ENCODE data around the gene CAB39L.

Gene CAB39L

DNA sequence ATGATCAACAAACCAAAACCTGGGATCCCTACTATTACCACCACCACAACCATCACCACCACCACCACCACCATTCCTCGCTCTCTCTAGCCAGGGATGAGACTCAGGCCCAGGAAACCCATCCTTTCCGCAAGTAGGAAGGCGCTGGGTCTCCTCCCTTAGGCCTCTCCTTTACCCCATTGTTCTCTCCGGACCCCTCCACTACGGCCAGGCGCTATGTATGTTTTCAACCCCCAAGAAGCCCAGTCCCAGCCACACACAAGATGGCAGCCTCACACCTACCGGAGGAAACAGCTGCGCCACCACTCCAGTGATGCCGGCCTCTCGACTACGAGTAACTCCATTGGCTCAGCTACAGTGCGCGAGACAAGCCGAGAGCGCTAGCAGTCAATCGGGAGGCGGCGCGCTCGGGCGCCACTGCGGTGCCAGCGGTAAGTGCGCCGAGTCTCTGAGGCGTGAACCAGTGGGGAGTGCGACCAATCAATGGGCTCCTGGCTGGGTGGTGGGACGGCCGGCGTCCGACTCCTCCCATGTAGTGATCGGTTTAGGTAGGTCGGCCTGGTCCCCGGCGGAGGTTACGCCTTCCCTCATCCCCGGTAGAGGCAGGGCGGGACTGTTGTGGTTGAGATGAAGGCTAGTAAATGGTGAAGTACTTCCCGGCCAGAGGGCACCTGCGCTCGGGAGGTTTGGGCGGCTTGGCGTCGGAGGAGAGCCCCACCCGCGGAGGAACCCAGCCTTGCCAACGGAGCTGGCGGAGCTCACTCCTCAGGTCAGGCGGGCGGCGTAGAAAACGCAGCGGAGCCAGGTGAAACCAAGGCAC, at the start of gene CAB39L, which contains the start of gene SETDB2:
Gene CAB39L, minus strand, starts transcription at position 361 of the 820 bp plus-strand sequence. CDS start 61,154 bp downstream, outside the sequence.
Gene SETDB2, plus strand, starts transcription at position 571 of the 820 bp plus-strand sequence. CDS start 7,620 bp downstream, outside the sequence.
- H3K4me1 ChIP-seq (ENCODE audit: control insufficient read depth in 1 of 2, insufficient read depth in 2 of 2, low read length in 2 of 2), result peaks cover 6 to 8% of the 10 kb centered on the region in 2 donors

DNA sequence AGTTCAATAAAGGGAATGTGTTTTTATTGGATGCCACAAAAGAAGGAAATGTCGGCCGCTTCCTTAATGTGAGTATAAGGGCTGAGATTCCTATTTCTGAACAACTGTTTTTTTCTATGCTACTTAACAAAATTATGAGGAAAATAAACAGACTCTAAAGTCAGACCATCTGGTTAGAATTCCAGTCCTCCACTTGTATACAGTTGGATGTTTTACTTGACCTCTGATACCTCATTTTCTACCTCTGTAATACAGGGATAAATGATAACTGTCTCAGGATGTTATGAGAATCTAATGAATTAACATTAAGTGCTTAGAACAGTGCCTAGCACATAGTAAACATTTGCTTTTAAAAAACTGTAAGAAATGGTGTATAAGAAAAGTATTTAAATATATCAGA, 44.7 kb upstream of the CAB39L start:
- Histone ChIP-seq H3K4me3 (ENCODE audit: low read depth in 1 of 2, low read length in 2 of 2) (no peak overlapping the region), H3K27me3 (ENCODE audit: low read depth, low read length) (no peaks in the 10 kb centered on the region), H3K4me1 (ENCODE audit: control insufficient read depth in 1 of 2, insufficient read depth in 2 of 2, low read length in 2 of 2) (no peaks in the 10 kb centered on the region), H3K27ac (ENCODE audit: low read length) (no peak overlapping the region), H3K9me3 (ENCODE audit: control insufficient read depth in 1 of 2, low read length in 2 of 2) (no peaks in the 10 kb centered on the region), H3K36me3 (ENCODE audit: control insufficient read depth in 1 of 2, insufficient read depth in 2 of 2, low read length in 2 of 2) (peaks cover 23 to 28% of the 10 kb centered on the region in 2 donors)

More for the DNA sequence above, at the start of gene CAB39L, which contains the start of gene SETDB2:
- no peaks in the 10 kb centered on the region for H3K9me3 ChIP-seq (ENCODE audit: control insufficient read depth in 1 of 2, low read length in 2 of 2)
- peak within 1 kb of the TSS; percentile 99 for H3K27ac ChIP-seq (ENCODE audit: low read length)
- H3K27me3 ChIP-seq (ENCODE audit: low read depth, low read length), result no peaks in the 10 kb centered on the region
- no peaks in the 10 kb centered on the region for H3K36me3 ChIP-seq (ENCODE audit: control insufficient read depth in 1 of 2, insufficient read depth in 2 of 2, low read length in 2 of 2)
- peak within 1 kb of the TSS; percentile 81 to 97 for H3K4me3 ChIP-seq (ENCODE audit: low read depth in 1 of 2, low read length in 2 of 2)

DNA sequence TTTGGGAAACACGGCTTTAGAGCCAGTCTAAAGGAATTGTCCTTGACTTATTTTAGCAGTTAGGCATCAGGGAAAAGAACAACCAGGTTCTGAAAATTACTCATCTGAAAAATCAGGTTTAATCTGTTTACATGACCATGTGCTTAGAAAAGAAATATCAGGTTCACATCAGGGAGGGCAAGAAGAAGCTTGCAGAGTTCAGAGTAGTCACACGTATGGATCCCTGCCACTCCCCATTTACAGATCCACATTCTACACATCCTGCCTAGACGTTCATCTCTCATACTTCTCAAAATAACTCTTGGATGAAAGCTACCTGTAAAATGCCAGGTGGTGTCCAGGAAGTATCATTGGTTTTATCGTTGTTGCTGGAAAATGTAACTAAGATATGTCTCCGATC, 37.9 kb upstream of the CAB39L start:
- H3K4me1 ChIP-seq (ENCODE audit: control insufficient read depth in 1 of 2, insufficient read depth in 2 of 2, low read length in 2 of 2), result no peaks in the 10 kb centered on the region
- no peak overlapping the region for H3K27ac ChIP-seq (ENCODE audit: low read length)
- H3K36me3 ChIP-seq (ENCODE audit: control insufficient read depth in 1 of 2, insufficient read depth in 2 of 2, low read length in 2 of 2), result peaks cover 35 to 48% of the 10 kb centered on the region in 2 donors
- no peak overlapping the region for H3K4me3 ChIP-seq (ENCODE audit: low read depth in 1 of 2, low read length in 2 of 2)
- no peaks in the 10 kb centered on the region for H3K27me3 ChIP-seq (ENCODE audit: low read depth, low read length)
- no peaks in the 10 kb centered on the region for H3K9me3 ChIP-seq (ENCODE audit: control insufficient read depth in 1 of 2, low read length in 2 of 2)

GRCh38 chr13:49476529-49476928, 32.7 kb upstream of the CAB39L start:
- Histone ChIP-seq H3K9me3 (ENCODE audit: control insufficient read depth in 1 of 2, low read length in 2 of 2) (no peaks in the 10 kb centered on the region), H3K36me3 (ENCODE audit: control insufficient read depth in 1 of 2, insufficient read depth in 2 of 2, low read length in 2 of 2) (peaks cover 30 to 43% of the 10 kb centered on the region in 2 donors), H3K4me1 (ENCODE audit: control insufficient read depth in 1 of 2, insufficient read depth in 2 of 2, low read length in 2 of 2) (no peaks in the 10 kb centered on the region), H3K27ac (ENCODE audit: low read length) (no peak overlapping the region), H3K27me3 (ENCODE audit: low read depth, low read length) (no peaks in the 10 kb centered on the region), H3K4me3 (ENCODE audit: low read depth in 1 of 2, low read length in 2 of 2) (no peak overlapping the region)

GRCh38 chr13:49472186-49472585, 28.3 kb upstream of the CAB39L start:
- Histone ChIP-seq H3K4me3 (ENCODE audit: low read depth in 1 of 2, low read length in 2 of 2) (no peak overlapping the region), H3K36me3 (ENCODE audit: control insufficient read depth in 1 of 2, insufficient read depth in 2 of 2, low read length in 2 of 2) (peaks cover 18 to 48% of the 10 kb centered on the region in 2 donors)

DNA sequence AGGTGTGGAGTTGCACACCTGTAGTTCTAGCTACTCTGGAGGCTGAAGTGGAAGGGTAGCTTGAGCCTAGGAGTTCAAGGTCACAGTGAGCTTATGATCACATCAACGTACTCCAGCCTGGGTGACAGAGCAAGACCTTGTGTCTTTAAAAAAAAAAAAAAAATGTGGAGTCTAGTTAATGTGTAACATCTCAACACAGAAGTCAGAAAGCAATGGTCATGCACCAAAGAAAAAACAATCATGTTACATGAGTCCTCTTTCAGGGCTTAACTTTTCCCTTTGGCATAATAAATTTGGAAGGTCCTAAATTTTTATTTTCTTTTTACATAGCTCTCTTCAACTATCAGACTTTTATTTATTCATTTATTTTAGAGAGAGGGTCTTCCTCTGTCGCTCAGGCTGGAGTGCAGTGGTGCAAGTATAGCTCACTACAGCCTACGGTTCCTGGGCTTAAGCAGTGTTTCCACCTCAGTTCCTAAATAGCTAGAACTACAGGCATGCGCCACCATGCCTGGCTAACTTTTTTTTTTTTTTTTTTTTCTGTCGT, 22.5 kb upstream of the CAB39L start:
- Histone ChIP-seq H3K4me3 (ENCODE audit: low read depth in 1 of 2, low read length in 2 of 2) (no peak overlapping the region), H3K4me1 (ENCODE audit: control insufficient read depth in 1 of 2, insufficient read depth in 2 of 2, low read length in 2 of 2) (no peaks in the 10 kb centered on the region), H3K27me3 (ENCODE audit: low read depth, low read length) (no peaks in the 10 kb centered on the region), H3K9me3 (ENCODE audit: control insufficient read depth in 1 of 2, low read length in 2 of 2) (peaks cover 0 to 2% of the 10 kb centered on the region in 2 donors), H3K27ac (ENCODE audit: low read length) (no peak overlapping the region), H3K36me3 (ENCODE audit: control insufficient read depth in 1 of 2, insufficient read depth in 2 of 2, low read length in 2 of 2) (peaks cover 20 to 64% of the 10 kb centered on the region in 2 donors)

More at GRCh38 chr13:49472186-49472585, 28.3 kb upstream of the CAB39L start:
- no peaks in the 10 kb centered on the region for H3K9me3 ChIP-seq (ENCODE audit: control insufficient read depth in 1 of 2, low read length in 2 of 2)
- H3K27ac ChIP-seq (ENCODE audit: low read length), result no peak overlapping the region
- no peaks in the 10 kb centered on the region for H3K4me1 ChIP-seq (ENCODE audit: control insufficient read depth in 1 of 2, insufficient read depth in 2 of 2, low read length in 2 of 2)
- no peaks in the 10 kb centered on the region for H3K27me3 ChIP-seq (ENCODE audit: low read depth, low read length)

DNA sequence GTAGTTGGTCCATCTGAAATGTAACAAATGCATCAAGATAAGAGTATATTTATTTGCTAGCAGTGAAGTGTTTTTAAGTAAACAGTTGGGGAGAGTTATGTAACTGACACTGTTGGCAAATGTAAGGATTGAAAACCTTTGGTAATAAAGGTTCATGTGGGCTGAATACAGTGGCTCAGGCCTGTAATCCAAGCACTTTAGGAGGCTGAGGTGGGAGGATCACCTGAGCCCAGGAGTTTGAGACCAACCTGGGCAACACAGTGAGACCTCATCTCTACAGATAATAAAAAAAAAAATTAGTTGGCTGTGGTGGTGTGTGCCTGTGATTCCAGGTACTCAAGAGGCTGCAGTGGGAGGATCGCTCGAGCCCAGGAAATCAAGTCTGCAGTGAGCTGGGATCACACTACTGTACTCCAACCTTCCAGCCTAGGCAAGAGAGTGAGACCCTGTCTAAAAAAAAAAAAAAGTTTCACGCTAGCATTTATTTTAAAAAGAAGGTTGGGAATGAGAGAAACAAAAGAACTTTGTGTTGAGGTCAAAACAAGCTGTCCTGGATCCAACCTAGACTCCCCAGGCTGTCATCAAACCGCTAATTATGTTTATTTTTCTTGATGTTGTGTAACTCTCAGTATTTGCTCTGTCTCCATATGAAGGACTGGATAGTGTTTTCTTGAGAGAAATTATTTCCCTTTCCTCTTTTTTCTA, 20.9 kb upstream of the CAB39L start:
- Histone ChIP-seq H3K9me3 (ENCODE audit: control insufficient read depth in 1 of 2, low read length in 2 of 2) (peaks cover 0 to 2% of the 10 kb centered on the region in 2 donors), H3K36me3 (ENCODE audit: control insufficient read depth in 1 of 2, insufficient read depth in 2 of 2, low read length in 2 of 2) (peaks cover 29 to 57% of the 10 kb centered on the region in 2 donors), H3K4me3 (ENCODE audit: low read depth in 1 of 2, low read length in 2 of 2) (no peak overlapping the region), H3K27ac (ENCODE audit: low read length) (no peak overlapping the region), H3K4me1 (ENCODE audit: control insufficient read depth in 1 of 2, insufficient read depth in 2 of 2, low read length in 2 of 2) (no peaks in the 10 kb centered on the region), H3K27me3 (ENCODE audit: low read depth, low read length) (no peaks in the 10 kb centered on the region)

- Histone ChIP-seq H3K4me1 (ENCODE audit: control insufficient read depth in 1 of 2, insufficient read depth in 2 of 2, low read length in 2 of 2) (no peaks in the 10 kb centered on the region), H3K36me3 (ENCODE audit: control insufficient read depth in 1 of 2, insufficient read depth in 2 of 2, low read length in 2 of 2) (peaks cover 29 to 56% of the 10 kb centered on the region in 2 donors), H3K9me3 (ENCODE audit: control insufficient read depth in 1 of 2, low read length in 2 of 2) (peaks cover 0 to 2% of the 10 kb centered on the region in 2 donors), H3K4me3 (ENCODE audit: low read depth in 1 of 2, low read length in 2 of 2) (no peak overlapping the region), H3K27ac (ENCODE audit: low read length) (no peak overlapping the region), H3K27me3 (ENCODE audit: low read depth, low read length) (no peaks in the 10 kb centered on the region)
These were observed 20.2 kb upstream of the CAB39L start for GRCh38 chr13:49464085-49464484.

DNA sequence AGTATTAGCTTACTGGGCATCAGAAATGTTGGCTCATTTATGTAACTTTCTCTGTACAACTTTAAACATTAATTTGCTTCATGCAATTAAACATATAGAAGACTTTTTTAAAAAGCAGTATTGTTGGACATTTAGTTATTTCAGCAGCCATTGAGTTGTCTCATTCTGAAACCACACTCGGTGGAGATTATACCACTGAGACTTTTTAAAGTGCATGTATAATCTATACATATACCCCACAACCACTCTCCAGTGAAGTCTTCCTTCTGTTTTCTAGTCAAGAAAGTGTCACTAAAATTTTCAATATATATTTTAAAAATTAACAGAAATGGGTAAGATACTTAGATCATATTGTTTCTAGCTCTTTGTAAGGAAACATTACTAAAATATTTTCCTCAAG, 15.7 kb upstream of the CAB39L start:
- Histone ChIP-seq H3K27me3 (ENCODE audit: low read depth, low read length) (no peaks in the 10 kb centered on the region), H3K27ac (ENCODE audit: low read length) (no peak overlapping the region), H3K36me3 (ENCODE audit: control insufficient read depth in 1 of 2, insufficient read depth in 2 of 2, low read length in 2 of 2) (peaks cover 29 to 38% of the 10 kb centered on the region in 2 donors), H3K9me3 (ENCODE audit: control insufficient read depth in 1 of 2, low read length in 2 of 2) (peaks cover 0 to 2% of the 10 kb centered on the region in 2 donors), H3K4me1 (ENCODE audit: control insufficient read depth in 1 of 2, insufficient read depth in 2 of 2, low read length in 2 of 2) (peaks cover 0 to 2% of the 10 kb centered on the region in 2 donors), H3K4me3 (ENCODE audit: low read depth in 1 of 2, low read length in 2 of 2) (no peak overlapping the region)

DNA sequence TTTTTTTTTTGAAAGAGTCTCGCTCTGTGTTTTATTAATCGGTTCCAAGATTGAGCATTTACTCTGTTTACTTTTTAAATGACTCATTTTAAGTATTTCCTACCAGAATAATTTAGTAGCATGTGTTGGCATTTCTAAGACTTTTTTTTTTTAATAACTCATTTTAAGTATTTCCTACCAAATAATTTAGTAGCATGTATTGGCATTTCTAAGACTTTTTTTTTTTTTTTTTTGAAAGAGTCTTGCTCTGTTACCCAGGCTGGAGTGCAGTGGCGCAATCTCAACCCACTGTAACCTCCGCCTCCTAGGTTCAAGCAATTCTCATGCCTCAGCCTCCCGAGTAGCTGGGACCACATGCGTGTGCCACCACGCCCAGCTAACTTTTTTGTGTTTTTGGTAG, 13.4 kb upstream of the CAB39L start:
- no peaks in the 10 kb centered on the region for H3K27me3 ChIP-seq (ENCODE audit: low read depth, low read length)
- H3K36me3 ChIP-seq (ENCODE audit: control insufficient read depth in 1 of 2, insufficient read depth in 2 of 2, low read length in 2 of 2), result peaks cover 15 to 21% of the 10 kb centered on the region in 2 donors
- no peak overlapping the region for H3K27ac ChIP-seq (ENCODE audit: low read length)
- peaks cover 0 to 9% of the 10 kb centered on the region in 2 donors for H3K4me1 ChIP-seq (ENCODE audit: control insufficient read depth in 1 of 2, insufficient read depth in 2 of 2, low read length in 2 of 2)
- H3K4me3 ChIP-seq (ENCODE audit: low read depth in 1 of 2, low read length in 2 of 2), result no peak overlapping the region
- H3K9me3 ChIP-seq (ENCODE audit: control insufficient read depth in 1 of 2, low read length in 2 of 2), result no peaks in the 10 kb centered on the region

- Histone ChIP-seq H3K27me3 (ENCODE audit: low read depth, low read length) (no peaks in the 10 kb centered on the region), H3K36me3 (ENCODE audit: control insufficient read depth in 1 of 2, insufficient read depth in 2 of 2, low read length in 2 of 2) (peaks cover 7 to 10% of the 10 kb centered on the region in 2 donors), H3K4me3 (ENCODE audit: low read depth in 1 of 2, low read length in 2 of 2) (no peak overlapping the region), H3K27ac (ENCODE audit: low read length) (no peak overlapping the region), H3K9me3 (ENCODE audit: control insufficient read depth in 1 of 2, low read length in 2 of 2) (no peaks in the 10 kb centered on the region), H3K4me1 (ENCODE audit: control insufficient read depth in 1 of 2, insufficient read depth in 2 of 2, low read length in 2 of 2) (peaks cover 0 to 9% of the 10 kb centered on the region in 2 donors)
These were observed 12.3 kb upstream of the CAB39L start for GRCh38 chr13:49456156-49456555.

All from muscle layer of duodenum (tissue), 2 donors.